ENCODE results near the gene HOXB7. TPM values are rescaled to one million over a fixed set of nuclear protein-coding genes. Genes with fewer than 3 reads are reported as not detected.
A peak's percentile ranks its signal among the peaks of the same experiment; 100 is the strongest.

HOXB7 gene
- total RNA-seq, 1 donor from 2014 or later, result 2.4 TPM

- no peak for TF ChIP-seq CTCF (IDR thresholded peaks at IDR 0.05)
- H3K4me1 ChIP-seq, result peaks cover 37% of the 10 kb centered on the region
- ATAC-seq (no peak), DNase-seq (no peak)
- H3K4me3 ChIP-seq, result peak within 1 kb of the TSS; percentile 28
- H3K9me3 ChIP-seq, result no peaks in the 10 kb centered on the region
- no peak within 1 kb of the TSS for H3K27ac ChIP-seq
- intact Hi-C loops (cut with DNase I), result no loop called here
- no peaks in the 10 kb centered on the region for H3K36me3 ChIP-seq
- H3K27me3 ChIP-seq (ENCODE audit: low read depth), result peaks cover 96% of the 10 kb centered on the region
Observed at GRCh38 chr17:48615047-48615962, 4.5 kb upstream of the HOXB7 start, which contains the start of gene HOXB8. Gene HOXB8 (minus strand): TSS chr17:48615292. CDS start chr17:48614704, 588 bp downstream.

GRCh38 chr17:48613862-48614694 is 3.3 kb upstream of the HOXB7 start:
- ATAC-seq, result no peak
- Histone ChIP-seq H3K36me3 (no peaks in the 10 kb centered on the region), H3K4me1 (peaks cover 42% of the 10 kb centered on the region), H3K27me3 (ENCODE audit: low read depth) (peaks cover 96% of the 10 kb centered on the region), H3K4me3 (peak overlapping the region; percentile 64), H3K9me3 (no peaks in the 10 kb centered on the region), H3K27ac (no peak overlapping the region)
- TF ChIP-seq CTCF (IDR thresholded peaks at IDR 0.05), result no peak
- intact Hi-C loops (cut with DNase I), result no loop called here
- no peak for DNase-seq

- ATAC-seq, result no peak
- H3K4me3 ChIP-seq, result peak overlapping the region; percentile 64
- peaks cover 98% of the 10 kb centered on the region for H3K27me3 ChIP-seq (ENCODE audit: low read depth)
- no peak overlapping the region for H3K27ac ChIP-seq
- no peak for TF ChIP-seq CTCF (IDR thresholded peaks at IDR 0.05)
- H3K9me3 ChIP-seq, result no peaks in the 10 kb centered on the region
- no peak for DNase-seq
- H3K36me3 ChIP-seq, result no peaks in the 10 kb centered on the region
- intact Hi-C loops (cut with DNase I), result no loop called here
- peaks cover 41% of the 10 kb centered on the region for H3K4me1 ChIP-seq
Observed at GRCh38 chr17:48612854-48613691, 2.3 kb upstream of the HOXB7 start.

- intact Hi-C loops (cut with DNase I), result no loop called here
- no peak for ATAC-seq
- H3K36me3 ChIP-seq, result no peaks in the 10 kb centered on the region
- peaks cover 38% of the 10 kb centered on the region for H3K4me1 ChIP-seq
- H3K27me3 ChIP-seq (ENCODE audit: low read depth), result peaks cover 98% of the 10 kb centered on the region
- peak overlapping the region; percentile 64 for H3K4me3 ChIP-seq
- no peaks in the 10 kb centered on the region for H3K9me3 ChIP-seq
- no peak overlapping the region for H3K27ac ChIP-seq
- DNase-seq, result no peak
- no peak for TF ChIP-seq CTCF (IDR thresholded peaks at IDR 0.05)
Observed at GRCh38 chr17:48612456-48612853, 1.6 kb upstream of the HOXB7 start.
